Stomach (tissue), 9 donors: Measurements from ENCODE around the gene TSPO2. TPM values are rescaled to one million over a fixed set of nuclear protein-coding genes. Genes with fewer than 3 reads are reported as not detected.
A peak's percentile ranks its signal among the peaks of the same experiment; 100 is the strongest.

ENCODE experiments used
- DNase-seq, 2 donors: peaks; one replicate each; pipeline versions ENCODE4 v3.0.0 to v3.0.0-alpha.2; 2013 to 2019
- H3K27ac ChIP-seq, 5 donors: fragments of 200-600 bp in 4 of 5; sonication (generic) in 4 of 5; one replicate each; pipeline ENCODE4 v1.5.1; 2013 to 2019; ENCODE audit warnings: mild to moderate bottlenecking in 1 of 5, moderate library complexity in 1 of 5
- H3K27me3 ChIP-seq, 3 donors: fragments of 200-600 bp; sonication (generic); one replicate each; pipeline ENCODE4 v1.5.1; 2017 to 2019; ENCODE audit warnings: mixed run types in 1 of 3
- H3K36me3 ChIP-seq, 4 donors: fragments of 200-600 bp; sonication (generic); 1 replicate in 3 of 4; 2 replicates in 1 of 4; pipeline ENCODE4 v1.5.1; 2016 to 2019
- H3K4me1 ChIP-seq, 4 donors: fragments of 200-600 bp; sonication (generic); one replicate each; pipeline ENCODE4 v1.5.1; 2016 to 2019
- H3K4me3 ChIP-seq, 4 donors: fragments of 200-600 bp; sonication (generic) in 3 of 4; one replicate each; pipeline ENCODE4 v1.5.1; 2016 to 2019; ENCODE audit warnings: mild to moderate bottlenecking in 1 of 4
- H3K9me3 ChIP-seq, 4 donors: fragments of 200-600 bp; sonication (generic); one replicate each; pipeline ENCODE4 v1.5.1; 2016 to 2019
- CTCF ChIP-seq, 7 experiments: fragments of 450-650 bp in 4 of 7; fragments of 200-600 bp in 3 of 7; sonication (generic) in 3 of 7; IDR thresholded peaks; one replicate each; pipeline ENCODE4 v1.5.1; 2016 to 2019; ENCODE audit warnings: antibody characterized with exemption in 7 of 7, control low read depth in 2 of 7, mild to moderate bottlenecking in 1 of 7
- EP300 ChIP-seq: sonication (generic); formaldehyde crosslinking; IDR thresholded peaks from one replicate; pipeline ENCODE4 v1.6.1; 2017; ENCODE audit warnings: antibody characterized with exemption
- POLR2A ChIP-seq, 4 donors: fragments of 450-650 bp; IDR thresholded peaks; one replicate each; pipeline ENCODE4 v1.6.1; 2016; ENCODE audit warnings: antibody characterized with exemption in 4 of 4, control low read depth in 2 of 4, mild to moderate bottlenecking in 1 of 4, moderate library complexity in 1 of 4
- POLR2AphosphoS5 ChIP-seq, 3 donors: sonication (generic); formaldehyde crosslinking; IDR thresholded peaks; one replicate each; pipeline ENCODE4 v1.6.1; 2016; ENCODE audit warnings: antibody characterized with exemption in 3 of 3
- WGBS, 5 donors: extraction: QIAGEN DNeasy Blood & Tissue Kit in 3 of 5; methylation state at CpG; one replicate each; pipeline versions ENCODE4 v1.1.5 to v1.1.7; 2013 to 2018; 5-methylcytosine and 5-hydroxymethylcytosine counted together
- intact Hi-C: fragments of 100-400 bp; cut with DNase I; formaldehyde crosslinking; loops from one replicate; pipeline ENCODE4 v1.15.1; 2023; ENCODE audit warnings: low total_unique reads
- polyA plus RNA-seq, 3 donors: library from polyadenylated mRNA; stranded (reverse); fragments of 200-250 nt; gene quantifications; one replicate each; pipeline ENCODE4 v1.2.3, GENCODE V29; 2013
- total RNA-seq, 5 donors: library from RNA; depleted of rRNA; stranded (reverse); fragments of >200 nt; gene quantifications; one replicate each; pipeline versions ENCODE4 v1.1.0 to v1.2.3, GENCODE V29; 2014 to 2016
- donor health status: healthy with polysubstance abuse.
- donor health status: Bipolar disorder and iron deficiency.
- donor health status: healthy.

TSPO2 gene
- total and polyA plus RNA-seq, 8 donors: 0.15 to 1.4 (median 0.92) TPM; not detected in 5

GRCh38 chr6:41080621-41081020 is 38.4 kb downstream of the TSPO2 start:
- H3K27ac ChIP-seq: peak overlapping the region in 1 of 5 donors; percentile 1
- intact Hi-C loops: no loop called here
- H3K9me3 ChIP-seq: no peaks in the 10 kb centered on the region
- H3K4me1 ChIP-seq: peaks cover under 1 to 47% (median 31%) of the 10 kb centered on the region in 4 donors
- no peak overlapping the region for H3K4me3 ChIP-seq
- peaks cover 34 to 67% (median 58%) of the 10 kb centered on the region in 4 donors for H3K36me3 ChIP-seq
- no peaks in the 10 kb centered on the region for H3K27me3 ChIP-seq
- WGBS, 5 donors: 77 to 90% (median 82%) methylated on average over 2 of the region's 2 CpGs
- DNase-seq: no peak
- TF ChIP-seq EP300 (no peak), POLR2AphosphoS5 (IDR thresholded peaks at IDR 0.05) (no peak), POLR2A (IDR thresholded peaks at IDR 0.05) (no peak), CTCF (IDR thresholded peaks at IDR 0.05) (no peak)

- H3K9me3 ChIP-seq: no peaks in the 10 kb centered on the region
- no peak for TF ChIP-seq POLR2AphosphoS5 (IDR thresholded peaks at IDR 0.05)
- no peak for TF ChIP-seq CTCF (IDR thresholded peaks at IDR 0.05)
- no peak for TF ChIP-seq POLR2A (IDR thresholded peaks at IDR 0.05)
- no peak for TF ChIP-seq EP300
- H3K27ac ChIP-seq: no peak overlapping the region
- H3K27me3 ChIP-seq: no peaks in the 10 kb centered on the region
- no peak for DNase-seq
- no peak overlapping the region for H3K4me3 ChIP-seq
- peaks cover 0 to 26% (median 13%) of the 10 kb centered on the region in 4 donors for H3K4me1 ChIP-seq
- intact Hi-C loops: no loop called here
- peaks cover 40 to 88% (median 76%) of the 10 kb centered on the region in 4 donors for H3K36me3 ChIP-seq
Measured at GRCh38 chr6:41083072-41083471, 40.8 kb downstream of the TSPO2 start.

- DNase-seq: no peak
- Histone ChIP-seq H3K9me3 (no peaks in the 10 kb centered on the region), H3K27me3 (no peaks in the 10 kb centered on the region), H3K4me1 (peaks cover 0 to 26% (median 11%) of the 10 kb centered on the region in 4 donors), H3K27ac (no peak overlapping the region), H3K36me3 (peaks cover 45 to 93% (median 78%) of the 10 kb centered on the region in 4 donors), H3K4me3 (no peak overlapping the region)
- no peak for TF ChIP-seq CTCF (IDR thresholded peaks at IDR 0.05)
- TF ChIP-seq POLR2AphosphoS5 (IDR thresholded peaks at IDR 0.05): no peak
- TF ChIP-seq POLR2A (IDR thresholded peaks at IDR 0.05): no peak
- TF ChIP-seq EP300: no peak
- intact Hi-C loops: no loop called here
Measured at GRCh38 chr6:41085182-41085581, 42.9 kb downstream of the TSPO2 start.

GRCh38 chr6:41088451-41088850 is 46.2 kb downstream of the TSPO2 start:
- no peak for DNase-seq
- H3K9me3 ChIP-seq: no peaks in the 10 kb centered on the region
- intact Hi-C loops: no loop called here
- no peak for TF ChIP-seq CTCF (IDR thresholded peaks at IDR 0.05)
- peaks cover 0 to 8% (median 4%) of the 10 kb centered on the region in 4 donors for H3K4me1 ChIP-seq
- no peak overlapping the region for H3K27ac ChIP-seq
- peaks cover 62 to 100% (median 87%) of the 10 kb centered on the region in 4 donors for H3K36me3 ChIP-seq
- no peak overlapping the region for H3K4me3 ChIP-seq
- 94 to 97% (median 95%) methylated on average over 4 of the region's 4 CpGs for WGBS, 5 donors
- H3K27me3 ChIP-seq: no peaks in the 10 kb centered on the region
